Measurements from ENCODE around the gene BICRAL.

- no peak for TF ChIP-seq CTCF (IDR thresholded peaks at IDR 0.05)
- TF ChIP-seq POLR2A (IDR thresholded peaks at IDR 0.05): no peak
Observed at GRCh38 chr6:42851599-42851998, 69.7 kb downstream of the BICRAL start.
